ENCODE results near the gene ACTG2. TPM values are rescaled to one million over a fixed set of nuclear protein-coding genes. Genes with fewer than 3 reads are reported as not detected.

ACTG2 gene
- total and polyA plus RNA-seq, 10 of the 15 experiments (the other 5 are each of a cell fraction or from before 2014, with no cell fraction given) = 0.06 to 0.97 (median 0.12) TPM; not detected in 7

DNA sequence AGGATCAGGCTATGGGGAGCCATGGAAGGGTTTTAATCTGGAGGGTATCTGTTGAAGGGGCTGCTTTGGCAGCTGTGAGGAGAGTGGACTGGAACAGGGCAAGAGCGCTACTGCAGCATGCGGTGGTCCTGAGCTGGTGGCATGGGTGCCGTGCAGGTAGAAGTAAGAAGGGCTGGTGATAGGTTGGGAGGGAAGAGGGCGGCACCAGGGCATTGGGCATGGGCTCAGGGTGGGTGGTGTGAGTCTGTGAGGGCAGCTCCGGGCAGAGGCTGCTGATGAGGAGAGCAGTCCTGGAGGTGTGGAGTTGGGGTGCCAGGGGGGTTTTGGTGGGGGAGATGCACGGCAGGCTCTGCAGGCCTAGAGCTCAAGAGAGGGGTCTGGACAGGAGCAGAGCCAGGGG is 2.1 kb downstream of the ACTG2 start:
- no peak overlapping the region for H3K9ac ChIP-seq (ENCODE audit: control insufficient read depth, insufficient read depth, low read length)
- H3K4me3 ChIP-seq = no peak overlapping the region
- intact Hi-C loops (cut with micrococcal nuclease; ENCODE audit: unreplicated experiment) (no loop called here), in situ Hi-C loops (cut with MboI) (no loop called here)
- ChIA-PET POLR2A (no interaction called here), SMC1A (ENCODE audit: uncharacterized antibody, unreplicated experiment) (no interaction called here), RAD21 (ENCODE audit: unreplicated experiment) (interaction anchor here (0.5 to 0.9 kb wide), 2 partner anchors 13 to 76 kb away, joined by 3 read pairs; no protein-coding TSS in a partner anchor), CTCF (interaction anchor here (0.6 kb wide), 1 partner anchor 588 kb away, joined by 3 read pairs; the partner anchor contains the start of genes CCDC142 and TTC31)
- no peak overlapping the region for H3K27ac ChIP-seq (ENCODE audit: control insufficient read depth, insufficient read depth)
- no peak for ATAC-seq
- no peaks in the 10 kb centered on the region for H3K9me3 ChIP-seq (replicated peaks; ENCODE audit: control insufficient read depth, insufficient read depth, low read length)
- no peak for TF ChIP-seq ATF2 (IDR thresholded peaks at IDR 0.05; ENCODE audit: low read length)
- no peak overlapping the region for H2AFZ ChIP-seq (ENCODE audit: control insufficient read depth, low read depth, low read length)
- no TSS peak for BruUV-seq (replicated peaks)
- peaks cover 14% of the 10 kb centered on the region for H3K4me1 ChIP-seq (ENCODE audit: control insufficient read depth, insufficient read depth, low read length)
- FAIRE-seq = no peak
- no peaks in the 10 kb centered on the region for H3K79me2 ChIP-seq (ENCODE audit: control insufficient read depth, insufficient read depth, low read length)
- no peaks in the 10 kb centered on the region for H4K20me1 ChIP-seq (ENCODE audit: control insufficient read depth, insufficient read depth)
- H3K27me3 ChIP-seq (replicated peaks in 1 of 2; ENCODE audit: control insufficient read depth in 2 of 2, insufficient read depth in 2 of 2, low read length in 1 of 2) = no peaks in the 10 kb centered on the region
- 72% methylated on average over 6 of the region's 6 CpGs for WGBS (ENCODE audit: insufficient coverage, insufficient replicate concordance, low lambda C conversion rate, missing lambda C conversion rate)
- DNase-seq (ENCODE audit: low read depth, low spot score) = no peak
- H3K4me2 ChIP-seq (ENCODE audit: control insufficient read depth, insufficient read depth) = no peak overlapping the region
- H3K36me3 ChIP-seq (ENCODE audit: control insufficient read depth in 2 of 2, insufficient read depth in 2 of 2, low read length in 1 of 2) = no peaks in the 10 kb centered on the region

DNA sequence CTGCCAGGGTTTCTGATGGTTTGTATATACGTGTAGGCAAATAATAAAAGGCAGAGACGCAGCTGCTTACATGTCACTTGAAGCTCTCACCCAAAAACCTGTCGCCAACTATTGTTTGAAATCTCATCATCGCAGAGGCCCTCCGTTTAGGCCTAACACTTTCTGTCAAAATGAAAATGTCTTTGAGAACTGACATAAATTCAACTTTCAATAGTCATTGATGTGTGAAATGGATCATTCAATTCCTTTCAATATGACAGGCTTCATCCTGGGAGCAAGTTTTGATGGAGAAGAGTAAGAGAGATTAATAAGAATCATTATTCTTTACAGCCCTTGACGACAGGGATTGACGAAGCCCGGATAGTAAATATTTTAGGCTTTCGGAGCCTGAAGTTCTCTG is 2.7 kb downstream of the ACTG2 start:
- ChIA-PET RAD21 (ENCODE audit: unreplicated experiment) (interaction anchor here (0.5 to 0.9 kb wide), 3 partner anchors 12 to 510 kb away, joined by 3 read pairs; partner anchors contain the start of gene ALMS1), POLR2A (interaction anchor here (0.6 to 1.1 kb wide), 3 partner anchors 74 to 286 kb away, joined by 3 to 7 read pairs (median 5); no protein-coding TSS in a partner anchor), CTCF (interaction anchor here (0.7 to 1.7 kb wide), 3 partner anchors 17 to 92 kb away, joined by 3 to 7 read pairs (median 4); no protein-coding TSS in a partner anchor), SMC1A (ENCODE audit: uncharacterized antibody, unreplicated experiment) (interaction anchor here (0.6 to 1.4 kb wide), 2 partner anchors 8 to 28 kb away, joined by 3 to 4 read pairs; no protein-coding TSS in a partner anchor)
- Histone ChIP-seq H3K4me3 (no peak overlapping the region), H3K9me3 (replicated peaks; ENCODE audit: control insufficient read depth, insufficient read depth, low read length) (no peaks in the 10 kb centered on the region), H3K9ac (ENCODE audit: control insufficient read depth, insufficient read depth, low read length) (no peak overlapping the region), H2AFZ (ENCODE audit: control insufficient read depth, low read depth, low read length) (no peak overlapping the region), H3K4me2 (ENCODE audit: control insufficient read depth, insufficient read depth) (no peak overlapping the region), H3K27ac (ENCODE audit: control insufficient read depth, insufficient read depth) (no peak overlapping the region), H3K79me2 (ENCODE audit: control insufficient read depth, insufficient read depth, low read length) (no peaks in the 10 kb centered on the region), H4K20me1 (ENCODE audit: control insufficient read depth, insufficient read depth) (no peaks in the 10 kb centered on the region), H3K36me3 (ENCODE audit: control insufficient read depth in 2 of 2, insufficient read depth in 2 of 2, low read length in 1 of 2) (no peaks in the 10 kb centered on the region), H3K4me1 (ENCODE audit: control insufficient read depth, insufficient read depth, low read length) (peaks cover 14% of the 10 kb centered on the region), H3K27me3 (replicated peaks in 1 of 2; ENCODE audit: control insufficient read depth in 2 of 2, insufficient read depth in 2 of 2, low read length in 1 of 2) (no peaks in the 10 kb centered on the region)
- in situ Hi-C loops (cut with MboI) (no loop called here), intact Hi-C loops (cut with micrococcal nuclease; ENCODE audit: unreplicated experiment) (no loop called here)
- WGBS (ENCODE audit: insufficient coverage, insufficient replicate concordance, low lambda C conversion rate, missing lambda C conversion rate) = 89% methylated on average over 9 of the region's 9 CpGs
- BruUV-seq (replicated peaks) = no TSS peak
- ATAC-seq (no peak), DNase-seq (ENCODE audit: low read depth, low spot score) (no peak), FAIRE-seq (no peak)
- TF ChIP-seq CREM (IDR thresholded peaks at IDR 0.05; ENCODE audit: low read depth) = no peak
- TF ChIP-seq MYC (IDR thresholded peaks at IDR 0.05; ENCODE audit: insufficient read depth, insufficient read length, insufficient replicate concordance, low read length, severe bottlenecking) = no peak
- no peak for TF ChIP-seq SMC3 (IDR thresholded peaks at IDR 0.05; ENCODE audit: borderline replicate concordance, low read length)
- TF ChIP-seq, protein P1, sequence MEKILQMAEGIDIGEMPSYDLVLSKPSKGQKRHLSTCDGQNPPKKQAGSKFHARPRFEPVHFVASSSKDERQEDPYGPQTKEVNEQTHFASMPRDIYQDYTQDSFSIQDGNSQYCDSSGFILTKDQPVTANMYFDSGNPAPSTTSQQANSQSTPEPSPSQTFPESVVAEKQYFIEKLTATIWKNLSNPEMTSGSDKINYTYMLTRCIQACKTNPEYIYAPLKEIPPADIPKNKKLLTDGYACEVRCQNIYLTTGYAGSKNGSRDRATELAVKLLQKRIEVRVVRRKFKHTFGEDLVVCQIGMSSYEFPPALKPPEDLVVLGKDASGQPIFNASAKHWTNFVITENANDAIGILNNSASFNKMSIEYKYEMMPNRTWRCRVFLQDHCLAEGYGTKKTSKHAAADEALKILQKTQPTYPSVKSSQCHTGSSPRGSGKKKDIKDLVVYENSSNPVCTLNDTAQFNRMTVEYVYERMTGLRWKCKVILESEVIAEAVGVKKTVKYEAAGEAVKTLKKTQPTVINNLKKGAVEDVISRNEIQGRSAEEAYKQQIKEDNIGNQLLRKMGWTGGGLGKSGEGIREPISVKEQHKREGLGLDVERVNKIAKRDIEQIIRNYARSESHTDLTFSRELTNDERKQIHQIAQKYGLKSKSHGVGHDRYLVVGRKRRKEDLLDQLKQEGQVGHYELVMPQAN (conservative IDR thresholded peaks at IDR 0.05) = no peak
- no peak for TF ChIP-seq HCFC1 (IDR thresholded peaks at IDR 0.05; ENCODE audit: low read length)
- no peak for TF ChIP-seq BMI1 (IDR thresholded peaks at IDR 0.05; ENCODE audit: borderline replicate concordance)
